Activated CD8-positive, alpha-beta memory T cell treated with anti-CD3 and anti-CD28 coated beads for 1 hour (primary cell): ENCODE results near the gene IL1RAP.

Experiments
- DNase-seq, 2 donors: peaks; one replicate each; pipeline ENCODE4 v3.0.0-alpha.2; 2020; ENCODE audit warnings: low read depth in 1 of 2; ENCODE audit errors: extremely low read depth in 1 of 2

The IL1RAP gene

GRCh38 chr3:190701096-190701532, 187.2 kb downstream of the IL1RAP start:
- no peak for DNase-seq

GRCh38 chr3:190706582-190706981, 192.7 kb downstream of the IL1RAP start:
- DNase-seq = no peak
